Right lobe of liver (tissue), 6 donors: ENCODE results near the gene MAP1B. TPM values are rescaled to one million over a fixed set of nuclear protein-coding genes. Genes with fewer than 3 reads are reported as not detected.
A peak's percentile ranks its signal among the peaks of the same experiment; 100 is the strongest.

Source experiments
- ATAC-seq, 4 donors: fragments of 200-7000 bp; cut with Tn5 transposase; one replicate each; pipeline ENCODE4 v1.9.1; 2020; ENCODE audit warnings: mild to moderate bottlenecking in 4 of 4, moderate library complexity in 4 of 4
- DNase-seq, 3 donors: peaks; one replicate each; pipeline ENCODE4 v3.0.0-alpha.2; 2020
- H3K27ac ChIP-seq, 3 donors: fragments of 200-600 bp; one replicate each; pipeline ENCODE4 v1.8.0; 2022
- H3K27me3 ChIP-seq, 2 donors: fragments of 200-600 bp; one replicate each; pipeline ENCODE4 v1.8.0; 2022
- H3K36me3 ChIP-seq, 4 donors: fragments of 200-600 bp; sonication (generic) in 1 of 4; one replicate each; pipeline versions ENCODE4 v1.5.1 to v1.8.0; 2017 to 2022; ENCODE audit warnings: control low read depth in 1 of 4
- H3K4me1 ChIP-seq, 4 donors: fragments of 200-600 bp; sonication (generic) in 1 of 4; one replicate each; pipeline versions ENCODE4 v1.5.1 to v1.8.0; 2017 to 2022; ENCODE audit warnings: control low read depth in 1 of 4
- H3K4me3 ChIP-seq, 3 donors: fragments of 200-600 bp; one replicate each; pipeline ENCODE4 v1.8.0; 2022
- H3K9me3 ChIP-seq, 4 donors: fragments of 200-600 bp; sonication (generic) in 1 of 4; one replicate each; pipeline versions ENCODE4 v1.5.1 to v1.8.0; 2017 to 2022; ENCODE audit warnings: control low read depth in 1 of 4
- CTCF ChIP-seq, 4 donors: fragments of 200-600 bp in 3 of 4; fragments of 450-650 bp in 1 of 4; IDR thresholded peaks; one replicate each; pipeline versions ENCODE4 v1.5.1 to v1.8.0; 2016 to 2022; ENCODE audit warnings: antibody characterized with exemption in 4 of 4, mild to moderate bottlenecking in 2 of 4
- POLR2A ChIP-seq: fragments of 450-650 bp; IDR thresholded peaks from one replicate; pipeline ENCODE4 v1.6.1; 2017; ENCODE audit warnings: antibody characterized with exemption, mild to moderate bottlenecking
- WGBS: methylation state at CpG from one replicate; pipeline ENCODE4 v1.1.6; 2018; ENCODE audit warnings: low coverage, low lambda C conversion rate; ENCODE audit not compliant: insufficient coverage; ENCODE audit errors: missing lambda C conversion rate; 5-methylcytosine and 5-hydroxymethylcytosine counted together
- intact Hi-C, 2 donors: fragments of 100-400 bp; cut with DNase I; formaldehyde crosslinking; loops; one replicate each; pipeline versions ENCODE4 v1.11.2 to v1.14.1; 2022
- total RNA-seq, 6 experiments: library from RNA; depleted of rRNA in 2 of 6; stranded (reverse); fragments of >200 nt in 2 of 6; fragmentation: NEBNext Ultra II Directional in 3 of 6; extraction: Animal tissue kit (Norgen Biotek cat#: 25700) in 3 of 6; gene quantifications; one replicate each; pipeline versions ENCODE4 v1.1.0 to v1.2.4, GENCODE V29; 2016 to 2023
- donor health status: DM: no; HTN: yes; CAD: no.
- donor health status: DM: no; HTN: no; CAD: no.
- donor health status: DM: no; HTN: no; CAD: no.
- donor health status: DM: no; HTN: yes; CAD: no.
- donor health status: DM: no; HTN: yes; CAD: no.

The MAP1B gene
- total RNA-seq, 6 experiments from 2014 or later: 2.4 to 14.0 (median 5.3) TPM

- no peak for DNase-seq
- H3K9me3 ChIP-seq: no peaks in the 10 kb centered on the region
- intact Hi-C loops: no loop called here
- no peak overlapping the region for H3K27ac ChIP-seq
- H3K4me1 ChIP-seq: peaks cover 0 to 8% (median 0%) of the 10 kb centered on the region in 4 donors
- peak overlapping the region in 1 of 3 donors; percentile 52 for H3K4me3 ChIP-seq
- TF ChIP-seq CTCF (IDR thresholded peaks at IDR 0.05): no peak
- TF ChIP-seq POLR2A: no peak
- peaks cover 0 to 8% of the 10 kb centered on the region in 2 donors for H3K27me3 ChIP-seq
- no peaks in the 10 kb centered on the region for H3K36me3 ChIP-seq
- ATAC-seq: no peak
- 32% methylated on average over 6 of the region's 11 CpGs for WGBS
Observed at GRCh38 chr5:72106817-72107130, 501 bp upstream of the MAP1B start.

GRCh38 chr5:72107901-72108201 is 576 bp downstream of the MAP1B start:
- no peaks in the 10 kb centered on the region for H3K36me3 ChIP-seq
- DNase-seq: no peak
- 0% methylated on average over 2 of the region's 11 CpGs for WGBS
- peak in 2 of 4 donors; percentile 13 to 27 for ATAC-seq
- no peaks in the 10 kb centered on the region for H3K9me3 ChIP-seq
- H3K4me1 ChIP-seq: peaks cover 0 to 8% (median 0%) of the 10 kb centered on the region in 4 donors
- peaks cover 0 to 8% of the 10 kb centered on the region in 2 donors for H3K27me3 ChIP-seq
- H3K27ac ChIP-seq: no peak overlapping the region
- peak overlapping the region; percentile 29 to 52 (median 48) for H3K4me3 ChIP-seq
- intact Hi-C loops: no loop called here
- no peak for TF ChIP-seq POLR2A
- TF ChIP-seq CTCF (IDR thresholded peaks at IDR 0.05): no peak

- peaks cover 0 to 8% (median 0%) of the 10 kb centered on the region in 4 donors for H3K4me1 ChIP-seq
- TF ChIP-seq POLR2A (no peak), CTCF (IDR thresholded peaks at IDR 0.05) (no peak)
- H3K9me3 ChIP-seq: no peaks in the 10 kb centered on the region
- intact Hi-C loops: no loop called here
- H3K27me3 ChIP-seq: peaks cover 0 to 8% of the 10 kb centered on the region in 2 donors
- peak; percentile 59 to 71 (median 64) for ATAC-seq
- 2% methylated on average over 21 of the region's 72 CpGs for WGBS
- H3K27ac ChIP-seq: no peak overlapping the region
- peak overlapping the region; percentile 29 to 52 (median 48) for H3K4me3 ChIP-seq
- peak in 2 of 3 donors; percentile 45 to 58 for DNase-seq
- H3K36me3 ChIP-seq: no peaks in the 10 kb centered on the region
Observed at GRCh38 chr5:72108202-72109061, 1.2 kb downstream of the MAP1B start.

- ATAC-seq: no peak
- H3K4me1 ChIP-seq: peaks cover 0 to 8% (median 0%) of the 10 kb centered on the region in 4 donors
- no peak for TF ChIP-seq POLR2A
- no peak for TF ChIP-seq CTCF (IDR thresholded peaks at IDR 0.05)
- intact Hi-C loops: no loop called here
- H3K4me3 ChIP-seq: peak overlapping the region; percentile 29 to 52 (median 48)
- 0% methylated on average over 2 of the region's 2 CpGs for whole genome bisulfite sequencing
- no peaks in the 10 kb centered on the region for H3K9me3 ChIP-seq
- H3K36me3 ChIP-seq: no peaks in the 10 kb centered on the region
- H3K27ac ChIP-seq: no peak overlapping the region
- DNase-seq: no peak
- H3K27me3 ChIP-seq: peaks cover 0 to 8% of the 10 kb centered on the region in 2 donors
Observed at GRCh38 chr5:72109062-72109411, 1.8 kb downstream of the MAP1B start.
